GM12878 (cell line): Measurements from ENCODE around the gene ZNF736. TPM values are rescaled to one million over a fixed set of nuclear protein-coding genes. Genes with fewer than 3 reads are reported as not detected.
A peak's percentile ranks its signal among the peaks of the same experiment; 100 is the strongest.

Experiments
- ATF7 ChIP-seq: fragments of 450-650 bp; IDR thresholded peaks from 2 replicates; pipeline ENCODE4 v1.6.1; 2016; ENCODE audit warnings: low read depth, mild to moderate bottlenecking
- BACH1 ChIP-seq: fragments of 450-650 bp; IDR thresholded peaks from 2 replicates; pipeline ENCODE4 v1.6.1; 2017; ENCODE audit warnings: mild to moderate bottlenecking, borderline replicate concordance
- CHD4 ChIP-seq: fragments of 200-600 bp; sonication (generic); IDR thresholded peaks from 2 replicates; pipeline ENCODE4 v1.6.1; 2016; ENCODE audit warnings: mild to moderate bottlenecking
- HCFC1 ChIP-seq: fragments of 150-350 bp; IDR thresholded peaks from 2 replicates; pipeline ENCODE4 v1.6.1; 2014; ENCODE audit warnings: low read length
- HDGF ChIP-seq: fragments of 450-650 bp; IDR thresholded peaks from 2 replicates; pipeline ENCODE4 v1.6.1; 2016; ENCODE audit warnings: antibody characterized with exemption
- IKZF1 ChIP-seq: fragments of 450-650 bp; conservative IDR thresholded peaks from 2 replicates; pipeline ENCODE4 v1.6.1; 2017; ENCODE audit warnings: antibody characterized with exemption, mild to moderate bottlenecking
- JUND ChIP-seq: IDR thresholded peaks from 2 replicates; pipeline ENCODE4 v1.6.1; 2012; ENCODE audit warnings: low read depth, mild to moderate bottlenecking, low read length, improper control_type of control experiment, moderate library complexity
- KLF5 ChIP-seq: fragments of 450-650 bp; IDR thresholded peaks from 2 replicates; pipeline ENCODE4 v1.6.1; 2014; ENCODE audit warnings: mild to moderate bottlenecking; ENCODE audit not compliant: partially characterized antibody
- LARP7 ChIP-seq: fragments of 450-650 bp; IDR thresholded peaks from 2 replicates; pipeline ENCODE4 v1.6.1; 2017; ENCODE audit warnings: mild to moderate bottlenecking
- MXI1 ChIP-seq: fragments of 150-350 bp; IDR thresholded peaks from 2 replicates; pipeline ENCODE4 v1.6.1; 2011; ENCODE audit warnings: low read depth, mild to moderate bottlenecking, inconsistent platforms, low read length, improper control_type of control experiment
- NR2C1 ChIP-seq: fragments of 450-650 bp; IDR thresholded peaks from 2 replicates; pipeline ENCODE4 v1.6.1; 2017; ENCODE audit warnings: antibody characterized with exemption, mild to moderate bottlenecking, moderate library complexity
- PAX5 ChIP-seq: IDR thresholded peaks from 2 replicates; pipeline ENCODE4 v1.6.1; 2011; ENCODE audit warnings: low read depth, low read length, borderline replicate concordance
- PML ChIP-seq: IDR thresholded peaks from 2 replicates; pipeline ENCODE4 v1.6.1; 2012; ENCODE audit warnings: low read length, inconsistent platforms
- SIX5 ChIP-seq: IDR thresholded peaks from 2 replicates; pipeline ENCODE4 v1.6.1; 2011; ENCODE audit warnings: mild to moderate bottlenecking, low read depth, low read length, moderate library complexity; ENCODE audit not compliant: severe bottlenecking
- TCF7 ChIP-seq: IDR thresholded peaks from 2 replicates; pipeline ENCODE4 v1.6.1; 2014; ENCODE audit warnings: antibody characterized with exemption, borderline replicate concordance
- YY1 ChIP-seq: IDR thresholded peaks from 2 replicates; pipeline ENCODE4 v1.6.1; 2011; ENCODE audit warnings: low read depth, mild to moderate bottlenecking, low read length
- ZBED1 ChIP-seq: IDR thresholded peaks from 2 replicates; pipeline ENCODE4 v1.6.1; 2016; ENCODE audit warnings: borderline replicate concordance
- ZNF207 ChIP-seq: fragments of 450-650 bp; IDR thresholded peaks from 2 replicates; pipeline ENCODE4 v1.6.1; 2014; ENCODE audit warnings: antibody characterized with exemption, mild to moderate bottlenecking, borderline replicate concordance
- ZNF24 ChIP-seq: fragments of 450-650 bp; IDR thresholded peaks from 2 replicates; pipeline ENCODE4 v1.6.1; 2017; ENCODE audit warnings: antibody characterized with exemption, mild to moderate bottlenecking
- polyA plus RNA-seq, 11 experiments: library from polyadenylated mRNA; depleted of rRNA in 4 of 11; unstranded in 6 of 11; stranded (reverse) in 5 of 11; fragments of >200 nt; fragmentation: Nextera tagmentation in 4 of 11; fragmentation: Illumina TruSeq in 1 of 11; extraction: Ambion mirVana in 4 of 11; extraction: Trizol in 1 of 11; gene quantifications; 1 replicate in 1 of 11; 2 replicates in 10 of 11; pipeline versions ENCODE4 v1.2.1 to v1.2.3, GENCODE V29; 2011 to 2016; ENCODE audit warnings: inconsistent platforms in 2 of 11, missing spikeins in 2 of 11, low read depth in 1 of 11
- total RNA-seq, 4 experiments: library from RNA; depleted of rRNA in 3 of 4; stranded (reverse); fragments of >200 nt in 3 of 4; fragmentation: Illumina TruSeq in 1 of 4; extraction: Trizol in 1 of 4; gene quantifications; 2 replicates each; pipeline versions ENCODE4 v1.2.1 to v1.2.3, GENCODE V29; 2013 to 2021
- TF ChIP-seq, protein P1 (sequence below): IDR thresholded peaks from 2 replicates; pipeline ENCODE4 v1.6.1; 2012; ENCODE audit warnings: low read depth, low read length, improper control_type of control experiment

Gene ZNF736
- total and polyA plus RNA-seq, 10 of the 15 experiments (the other 5 are each of a cell fraction or from before 2014, with no cell fraction given): 1.9 to 22.5 (median 9.2) TPM

- TF ChIP-seq ATF7 (peak; percentile 54), KLF5 (no peak), PAX5 (no peak), PML (no peak), BACH1 (peak; percentile 4; the same call in 1 of the 2 replicates), LARP7 (0 out of 2 replicates have a peak, but pooled peaks have one; percentile 45), CHD4 (no peak), HDGF (peak; percentile 85), IKZF1 (peak; percentile 89), ZBED1 (no peak), HCFC1 (peak; percentile 85), MXI1 (peak; percentile 56; the same call in 1 of the 2 replicates), YY1 (peak; percentile 91), ZNF24 (no peak), SIX5 (peak; percentile 73), ZNF207 (peak; percentile 8; the same call in 1 of the 2 replicates), NR2C1 (peak; percentile 64; the same call in 1 of the 2 replicates), TCF7 (no peak), JUND (no peak)
- TF ChIP-seq, protein P1, sequence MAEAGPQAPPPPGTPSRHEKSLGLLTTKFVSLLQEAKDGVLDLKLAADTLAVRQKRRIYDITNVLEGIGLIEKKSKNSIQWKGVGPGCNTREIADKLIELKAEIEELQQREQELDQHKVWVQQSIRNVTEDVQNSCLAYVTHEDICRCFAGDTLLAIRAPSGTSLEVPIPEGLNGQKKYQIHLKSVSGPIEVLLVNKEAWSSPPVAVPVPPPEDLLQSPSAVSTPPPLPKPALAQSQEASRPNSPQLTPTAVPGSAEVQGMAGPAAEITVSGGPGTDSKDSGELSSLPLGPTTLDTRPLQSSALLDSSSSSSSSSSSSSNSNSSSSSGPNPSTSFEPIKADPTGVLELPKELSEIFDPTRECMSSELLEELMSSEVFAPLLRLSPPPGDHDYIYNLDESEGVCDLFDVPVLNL: 0 out of 2 replicates have a peak, but pooled peaks have one; percentile 26
These were observed 6.3 kb upstream of the ZNF736 start (continued) for GRCh38 chr7:64307254-64308015.
